MCF 10A (cell line): ENCODE data around the gene MAPK9. TPM values are rescaled to one million over a fixed set of nuclear protein-coding genes. Genes with fewer than 3 reads are reported as not detected.

Source experiments
- BruUV-seq: library from RNA; stranded (reverse); fragments of 400-500 nt; replicated peaks from 2 replicates; lab custom pipeline; 2021; lab: Mats Ljungman, UMichigan
- CTCF ChIA-PET: fragments of 300-600 bp; sonication (Branson Sonifier 250); formaldehyde crosslinking; extraction: SDS; loops from one replicate; lab custom pipeline; 2021; ENCODE audit warnings: antibody characterized with exemption, inconsistent platforms; lab: Yijun Ruan, JAX
- POLR2A ChIA-PET: fragments of 300-600, 350-650 bp; sonication (Branson Sonifier 250); formaldehyde crosslinking; extraction: SDS; loops from one replicate; lab custom pipeline; 2020; ENCODE audit warnings: antibody characterized with exemption, inconsistent platforms; lab: Yijun Ruan, JAX
- DNase-seq: peaks from one replicate; pipeline ENCODE4 v3.0.0-alpha.2; 2018; ENCODE audit not compliant: unreplicated experiment
- H3K27ac Mint-ChIP-seq: one replicate; pipeline ENCODE4 v1.8.0; 2022; ENCODE audit warnings: mild to moderate bottlenecking, low read depth, mixed read lengths; ENCODE audit not compliant: unreplicated experiment
- H3K27me3 Mint-ChIP-seq: one replicate; pipeline ENCODE4 v1.8.0; 2022; ENCODE audit warnings: mixed read lengths; ENCODE audit not compliant: insufficient read depth, unreplicated experiment
- H3K36me3 Mint-ChIP-seq: one replicate; pipeline ENCODE4 v1.8.0; 2022; ENCODE audit warnings: mild to moderate bottlenecking, moderate library complexity, mixed read lengths; ENCODE audit not compliant: insufficient read depth, unreplicated experiment
- H3K4me1 Mint-ChIP-seq: one replicate; pipeline ENCODE4 v1.8.0; 2022; ENCODE audit warnings: mixed read lengths; ENCODE audit not compliant: insufficient read depth, unreplicated experiment
- H3K4me3 Mint-ChIP-seq: one replicate; pipeline ENCODE4 v1.8.0; 2022; ENCODE audit warnings: mild to moderate bottlenecking, moderate library complexity, mixed read lengths; ENCODE audit not compliant: unreplicated experiment
- H3K9me3 Mint-ChIP-seq: one replicate; pipeline ENCODE4 v1.8.0; 2022; ENCODE audit warnings: mixed read lengths; ENCODE audit not compliant: unreplicated experiment
- CTCF ChIP-seq: fragments of 200-600 bp; IDR thresholded peaks from one replicate; pipeline ENCODE4 v1.8.0; 2022; ENCODE audit warnings: antibody characterized with exemption, mild to moderate bottlenecking; ENCODE audit not compliant: unreplicated experiment
- intact Hi-C: fragments of 100-400 bp; cut with micrococcal nuclease; formaldehyde crosslinking; loops from 2 replicates; pipeline ENCODE4 v1.14.1; 2022
- total RNA-seq: library from RNA; stranded (reverse); gene quantifications from 2 replicates; pipeline ENCODE4 v1.2.3, GENCODE V29; 2022

Gene MAPK9
- total RNA-seq, 1 experiment from 2014 or later: 64.0 TPM

- Mint-ChIP-seq H3K27ac (no peak overlapping the region), H3K27me3 (no peaks in the 10 kb centered on the region), H3K4me3 (no peak overlapping the region), H3K4me1 (no peaks in the 10 kb centered on the region), H3K36me3 (peaks cover 52% of the 10 kb centered on the region), H3K9me3 (peaks cover 44% of the 10 kb centered on the region)
- ChIA-PET POLR2A (interaction anchor here (0.6 to 1.8 kb wide), 3 partner anchors 12 to 23 kb away, joined by 3 to 4 read pairs (median 3); no protein-coding TSS in a partner anchor), CTCF (no interaction called here)
- DNase-seq: no peak
- intact Hi-C loops: no loop called here
- no TSS peak for BruUV-seq
- TF ChIP-seq CTCF: no peak
These were observed 20.7 kb downstream of the MAPK9 start for GRCh38 chr5:180271221-180271620.

DNA sequence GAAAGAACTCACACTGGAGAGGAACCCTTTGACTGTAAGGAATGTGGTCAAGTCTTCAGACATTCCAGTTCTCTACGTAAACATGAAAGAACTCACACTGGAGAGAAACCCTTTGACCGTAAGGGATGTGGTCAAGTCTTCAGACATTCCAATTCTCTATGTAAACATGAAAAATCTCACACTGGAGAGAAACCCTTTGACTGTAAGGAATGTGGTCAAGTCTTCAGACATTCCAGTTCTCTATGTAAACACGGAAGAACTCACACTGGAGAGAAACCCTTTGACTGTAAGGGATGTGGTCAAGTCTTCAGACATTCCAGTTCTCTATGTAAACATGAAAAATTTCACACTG lies 32.6 kb downstream of the MAPK9 start:
- CTCF ChIA-PET: interaction anchor here (1.2 kb wide), 1 partner anchor 20 kb away, joined by 5 read pairs; no protein-coding TSS in a partner anchor
- no peaks in the 10 kb centered on the region for H3K27me3 Mint-ChIP-seq
- POLR2A ChIA-PET: no interaction called here
- H3K27ac Mint-ChIP-seq: no peak overlapping the region
- H3K4me3 Mint-ChIP-seq: no peak overlapping the region
- BruUV-seq: no TSS peak
- peaks cover 44% of the 10 kb centered on the region for H3K9me3 Mint-ChIP-seq
- intact Hi-C loops: no loop called here
- H3K4me1 Mint-ChIP-seq: no peaks in the 10 kb centered on the region
- TF ChIP-seq CTCF: no peak
- DNase-seq: no peak
- peaks cover 86% of the 10 kb centered on the region for H3K36me3 Mint-ChIP-seq

DNA sequence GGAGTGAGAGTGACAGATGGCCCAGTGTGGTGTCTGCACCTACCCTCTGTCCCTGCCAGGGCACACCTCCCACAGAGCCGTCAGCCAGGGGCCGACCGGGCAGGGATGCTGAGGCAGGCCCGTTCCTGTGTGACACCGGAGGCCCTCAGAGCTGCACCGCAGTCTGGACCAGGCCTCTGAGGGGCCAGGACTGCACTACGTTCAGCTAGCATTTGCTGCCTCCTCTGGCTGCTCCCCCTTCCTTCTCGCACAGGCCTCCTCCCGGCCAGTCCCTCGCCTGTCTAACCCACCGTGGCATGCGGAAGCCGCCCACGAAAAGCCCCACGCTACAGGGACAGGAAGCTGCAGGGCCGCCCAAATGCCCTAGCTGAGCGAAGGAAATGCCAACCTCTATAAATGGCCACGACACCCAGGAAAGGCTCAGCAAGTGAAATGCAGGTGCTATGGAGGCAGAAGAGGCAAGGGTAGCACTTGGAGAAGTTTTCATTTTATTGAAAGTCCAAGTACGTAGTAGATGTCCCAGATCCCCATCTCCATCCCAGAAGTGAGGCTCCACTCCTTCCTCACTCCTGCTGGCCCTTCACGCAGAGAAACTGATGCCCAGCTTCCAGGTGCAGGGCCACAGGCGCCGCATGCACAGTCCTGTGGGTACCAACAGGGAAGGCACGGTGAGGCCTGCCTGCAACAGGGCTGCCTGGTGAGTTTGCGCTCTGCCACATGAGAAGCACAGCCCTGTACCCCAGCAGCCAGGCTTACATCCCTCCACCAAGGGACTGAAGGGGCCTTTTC lies 38.7 kb downstream of the MAPK9 start:
- BruUV-seq: no TSS peak
- POLR2A ChIA-PET: no interaction called here
- H3K4me3 Mint-ChIP-seq: no peak overlapping the region
- H3K4me1 Mint-ChIP-seq: no peaks in the 10 kb centered on the region
- H3K36me3 Mint-ChIP-seq: peaks cover 79% of the 10 kb centered on the region
- CTCF ChIA-PET: interaction anchor here (0.5 to 0.8 kb wide), 2 partner anchors 44 to 46 kb away, joined by 3 read pairs; partner anchors contain the start of gene RASGEF1C
- intact Hi-C loops: no loop called here
- TF ChIP-seq CTCF: no peak
- no peaks in the 10 kb centered on the region for H3K27me3 Mint-ChIP-seq
- no peak overlapping the region for H3K27ac Mint-ChIP-seq
- DNase-seq: peak; percentile 16
- H3K9me3 Mint-ChIP-seq: peaks cover 59% of the 10 kb centered on the region

GRCh38 chr5:180251887-180252286 lies 40.0 kb downstream of the MAPK9 start:
- no peak for DNase-seq
- ChIA-PET CTCF (interaction anchor here (0.6 kb wide), 1 partner anchor 338 kb away, joined by 3 read pairs; no protein-coding TSS in a partner anchor), POLR2A (no interaction called here)
- BruUV-seq: no TSS peak
- Mint-ChIP-seq H3K4me1 (no peaks in the 10 kb centered on the region), H3K36me3 (peaks cover 79% of the 10 kb centered on the region), H3K27ac (no peak overlapping the region), H3K4me3 (no peak overlapping the region), H3K27me3 (no peaks in the 10 kb centered on the region), H3K9me3 (peaks cover 55% of the 10 kb centered on the region)
- intact Hi-C loops: no loop called here
- TF ChIP-seq CTCF: no peak
